IMR-90 (cell line): Measurements from ENCODE around the gene PABPC1L. TPM values are rescaled to one million over a fixed set of nuclear protein-coding genes. Genes with fewer than 3 reads are reported as not detected.

Source experiments
- ATAC-seq: fragments of 200-7000 bp; cut with Tn5 transposase; 2 replicates; pipeline ENCODE4 v1.9.1; 2020; ENCODE audit warnings: low read depth, mild to moderate bottlenecking, moderate library complexity
- BruUV-seq: library from RNA; stranded (reverse); fragments of 400-500 nt; replicated peaks from 2 replicates; lab custom pipeline; 2021; lab: Mats Ljungman, UMichigan
- CTCF ChIA-PET: fragments of 300-600 bp; formaldehyde crosslinking; extraction: SDS; loops from one replicate; lab custom pipeline; 2021; ENCODE audit warnings: antibody characterized with exemption; lab: Yijun Ruan, JAX
- POLR2A ChIA-PET: fragments of 300-600 bp; sonication (Branson Sonifier 250); formaldehyde crosslinking; loops from one replicate; lab custom pipeline; 2022; ENCODE audit warnings: antibody characterized with exemption; ENCODE audit not compliant: unreplicated experiment; lab: Charles Lee
- DNase-seq: peaks from one replicate; pipeline ENCODE4 v3.0.0; 2013
- H2AFZ ChIP-seq: replicated peaks from 2 replicates; pipeline ENCODE3; 2013; ENCODE audit warnings: low read length, mild to moderate bottlenecking; ENCODE audit not compliant: poor library complexity
- H2AK5ac ChIP-seq: 2 replicates; pipeline ENCODE4 v1.6.1; 2013; ENCODE audit warnings: low read depth, low read length, inconsistent platforms
- H2AK9ac ChIP-seq: replicated peaks from 2 replicates; pipeline ENCODE3; 2013; ENCODE audit warnings: mild to moderate bottlenecking, low read depth, low read length, moderate library complexity; ENCODE audit not compliant: poor library complexity
- H2BK120ac ChIP-seq: 2 replicates; pipeline ENCODE4 v1.6.1; 2013; ENCODE audit warnings: low read depth, low read length, inconsistent platforms
- H2BK15ac ChIP-seq: 3 replicates; pipeline ENCODE4 v1.6.1; 2013; ENCODE audit warnings: low read depth, low read length, inconsistent platforms
- H2BK20ac ChIP-seq: 2 replicates; pipeline ENCODE4 v1.6.1; 2013; ENCODE audit warnings: low read depth, mild to moderate bottlenecking, inconsistent platforms, low read length, moderate library complexity
- H2BK5ac ChIP-seq: 2 replicates; pipeline ENCODE4 v1.6.1; 2013; ENCODE audit warnings: mild to moderate bottlenecking, low read depth, low read length, inconsistent platforms; ENCODE audit not compliant: poor library complexity, severe bottlenecking
- H3K14ac ChIP-seq: replicated peaks from 2 replicates; pipeline ENCODE4 v1.6.1; 2013; ENCODE audit warnings: low read depth, low read length, inconsistent platforms
- H3K18ac ChIP-seq: 2 replicates; pipeline ENCODE4 v1.6.1; 2013; ENCODE audit warnings: low read depth, low read length, control low read depth
- H3K23ac ChIP-seq: 2 replicates; pipeline ENCODE4 v1.6.1; 2013; ENCODE audit warnings: low read depth, low read length, inconsistent platforms
- H3K27ac ChIP-seq: 2 replicates; pipeline ENCODE4 v1.5.1; 2013; ENCODE audit warnings: mild to moderate bottlenecking, control low read depth, low read length; ENCODE audit not compliant: insufficient read depth
- H3K27me3 ChIP-seq: 2 replicates; pipeline ENCODE4 v1.6.1; 2013; ENCODE audit warnings: low read length; ENCODE audit not compliant: control insufficient read depth, insufficient read depth
- H3K36me3 ChIP-seq: 2 replicates; pipeline ENCODE4 v1.6.1; 2013; ENCODE audit warnings: low read length, mixed read lengths; ENCODE audit not compliant: control insufficient read depth, insufficient read depth
- H3K4ac ChIP-seq: 2 replicates; pipeline ENCODE4 v1.6.1; 2013; ENCODE audit warnings: low read depth, low read length, inconsistent platforms
- H3K4me1 ChIP-seq: 2 replicates; pipeline ENCODE4 v1.6.1; 2013; ENCODE audit warnings: low read length, mixed read lengths; ENCODE audit not compliant: control insufficient read depth, insufficient read depth
- H3K4me2 ChIP-seq: 2 replicates; pipeline ENCODE4 v1.6.1; 2013; ENCODE audit warnings: low read depth, mild to moderate bottlenecking, control low read depth, low read length, moderate library complexity
- H3K4me3 ChIP-seq: 2 replicates; pipeline ENCODE4 v1.5.1; 2013; ENCODE audit warnings: low read depth, mild to moderate bottlenecking, control low read depth, low read length, moderate library complexity; ENCODE audit not compliant: insufficient read depth
- H3K56ac ChIP-seq: 2 replicates; pipeline ENCODE4 v1.6.1; 2013; ENCODE audit warnings: low read length, inconsistent platforms; ENCODE audit not compliant: insufficient read depth; ENCODE audit errors: extremely low read depth
- H3K79me1 ChIP-seq, 2 experiments: 2 replicates each; pipeline ENCODE4 v1.6.1; 2013; ENCODE audit warnings: low read length in 2 of 2, inconsistent platforms in 1 of 2, low read depth in 1 of 2
- H3K9ac ChIP-seq: 2 replicates; pipeline ENCODE4 v1.6.1; 2013; ENCODE audit warnings: low read depth, low read length, control low read depth
- H3K9me1 ChIP-seq: 2 replicates; pipeline ENCODE4 v1.6.1; 2013; ENCODE audit warnings: low read length, inconsistent platforms; ENCODE audit not compliant: insufficient read depth
- H3K9me3 ChIP-seq: 2 replicates; pipeline ENCODE4 v1.6.1; 2013; ENCODE audit warnings: low read length; ENCODE audit not compliant: control insufficient read depth, insufficient read depth
- H4K20me1 ChIP-seq: 2 replicates; pipeline ENCODE4 v1.6.1; 2013; ENCODE audit warnings: low read length, inconsistent platforms; ENCODE audit not compliant: insufficient read depth
- H4K5ac ChIP-seq: 2 replicates; pipeline ENCODE4 v1.6.1; 2013; ENCODE audit warnings: mild to moderate bottlenecking, low read depth, low read length, control low read depth
- H4K8ac ChIP-seq, 2 experiments: 2 replicates each; pipeline ENCODE4 v1.6.1; 2013; ENCODE audit warnings: low read depth in 2 of 2, low read length in 2 of 2, control low read depth in 1 of 2, inconsistent platforms in 1 of 2
- H4K91ac ChIP-seq: 2 replicates; pipeline ENCODE4 v1.6.1; 2013; ENCODE audit warnings: low read depth, low read length, inconsistent platforms; ENCODE audit not compliant: insufficient read depth
- BHLHE40 ChIP-seq: fragments of 150-350 bp; IDR thresholded peaks from 2 replicates; pipeline ENCODE4 v1.6.1; 2016; ENCODE audit warnings: mild to moderate bottlenecking, low read depth, low read length
- CEBPB ChIP-seq: IDR thresholded peaks from 2 replicates; pipeline ENCODE4 v1.6.1; 2012; ENCODE audit warnings: low read depth, low read length, improper control_type of control experiment
- CHD1 ChIP-seq: IDR thresholded peaks from 2 replicates; pipeline ENCODE4 v1.6.1; 2012; ENCODE audit warnings: low read depth, low read length, improper control_type of control experiment
- FOS ChIP-seq: fragments of 150-350 bp; IDR thresholded peaks from 2 replicates; pipeline ENCODE4 v1.6.1; 2016; ENCODE audit warnings: low read depth, low read length
- MAFK ChIP-seq: IDR thresholded peaks from 2 replicates; pipeline ENCODE4 v1.6.1; 2012; ENCODE audit warnings: low read depth, low read length, improper control_type of control experiment
- MAZ ChIP-seq: IDR thresholded peaks from 2 replicates; pipeline ENCODE4 v1.6.1; 2012; ENCODE audit warnings: low read depth, mild to moderate bottlenecking, low read length, improper control_type of control experiment, moderate library complexity, borderline replicate concordance
- MXI1 ChIP-seq: IDR thresholded peaks from 2 replicates; pipeline ENCODE4 v1.6.1; 2012; ENCODE audit warnings: low read depth, mild to moderate bottlenecking, low read length, moderate library complexity, borderline replicate concordance
- NFE2L2 ChIP-seq: fragments of 150-350 bp; IDR thresholded peaks from 2 replicates; pipeline ENCODE4 v1.6.1; 2016; ENCODE audit warnings: low read depth, mild to moderate bottlenecking, low read length
- POLR2A ChIP-seq: IDR thresholded peaks from 2 replicates; pipeline ENCODE4 v1.6.1; 2012; ENCODE audit warnings: mild to moderate bottlenecking, low read depth, low read length
- RAD21 ChIP-seq: IDR thresholded peaks from 2 replicates; pipeline ENCODE4 v1.6.1; 2012; ENCODE audit warnings: low read length, improper control_type of control experiment
- RCOR1 ChIP-seq: IDR thresholded peaks from 2 replicates; pipeline ENCODE4 v1.6.1; 2012; ENCODE audit warnings: mild to moderate bottlenecking, low read length, improper control_type of control experiment; ENCODE audit not compliant: insufficient replicate concordance
- RFX5 ChIP-seq: IDR thresholded peaks from 2 replicates; pipeline ENCODE4 v1.8.0; 2012; ENCODE audit warnings: low read depth, mild to moderate bottlenecking, low read length, moderate library complexity
- SMC3 ChIP-seq: fragments of 150-350 bp; IDR thresholded peaks from 2 replicates; pipeline ENCODE4 v1.6.1; 2016; ENCODE audit warnings: low read depth, mild to moderate bottlenecking, antibody characterized with exemption, low read length, moderate library complexity
- WGBS, 2 experiments: methylation state at CpG; one replicate each; pipeline versions ENCODE4 v1.1.5 to v1.1.7; 2013; ENCODE audit warnings: missing lambda C conversion rate in 2 of 2; ENCODE audit not compliant: insufficient read length in 1 of 2; ENCODE audit errors: extremely low coverage in 2 of 2; 5-methylcytosine and 5-hydroxymethylcytosine counted together
- dilution Hi-C: fragments of 300-500 bp; cut with HindIII; formaldehyde crosslinking; loops from one replicate; pipeline ENCODE4 v1.14.3; 2018; ENCODE audit warnings: low sequenced_read_pairs; ENCODE audit not compliant: unreplicated experiment
- in situ Hi-C: fragments of 300-500 bp; cut with MboI; formaldehyde crosslinking; loops from 3 replicates; pipeline ENCODE4 v1.14.3; 2019; ENCODE audit warnings: low sequenced_read_pairs, inconsistent platforms, mixed read lengths
- intact Hi-C: fragments of 100-400 bp; cut with micrococcal nuclease; formaldehyde crosslinking; loops from 2 replicates; pipeline ENCODE4 v1.10.0; 2022
- polyA plus RNA-seq, 3 experiments: library from polyadenylated mRNA; depleted of rRNA; stranded (reverse); fragments of >200 nt; gene quantifications; 2 replicates each; pipeline ENCODE4 v1.2.3, GENCODE V29; 2012; ENCODE audit warnings: low replicate concordance in 1 of 3
- total RNA-seq: library from RNA; depleted of rRNA; stranded (reverse); fragments of >200 nt; gene quantifications from 2 replicates; pipeline ENCODE4 v1.2.3, GENCODE V29; 2012
- TF ChIP-seq, protein P1 (sequence below): conservative IDR thresholded peaks from 2 replicates; pipeline ENCODE4 v1.5.1; 2012; ENCODE audit warnings: mild to moderate bottlenecking, low read depth, low read length, improper control_type of control experiment
- TF ChIP-seq, protein P2 (sequence below): fragments of 150-350 bp; IDR thresholded peaks from 2 replicates; pipeline ENCODE4 v1.6.1; 2017; ENCODE audit warnings: mild to moderate bottlenecking, antibody characterized with exemption, low read length, low read depth
- TF ChIP-seq, protein P3 (sequence below): fragments of 150-350 bp; IDR thresholded peaks from 2 replicates; pipeline ENCODE4 v1.6.1; 2016; ENCODE audit warnings: low read depth, mild to moderate bottlenecking, low read length, moderate library complexity, borderline replicate concordance

PABPC1L gene
- total and polyA plus RNA-seq, 2 of the 4 experiments (the other 2 are of a cell fraction), result 6.1 to 82.4 TPM

DNA sequence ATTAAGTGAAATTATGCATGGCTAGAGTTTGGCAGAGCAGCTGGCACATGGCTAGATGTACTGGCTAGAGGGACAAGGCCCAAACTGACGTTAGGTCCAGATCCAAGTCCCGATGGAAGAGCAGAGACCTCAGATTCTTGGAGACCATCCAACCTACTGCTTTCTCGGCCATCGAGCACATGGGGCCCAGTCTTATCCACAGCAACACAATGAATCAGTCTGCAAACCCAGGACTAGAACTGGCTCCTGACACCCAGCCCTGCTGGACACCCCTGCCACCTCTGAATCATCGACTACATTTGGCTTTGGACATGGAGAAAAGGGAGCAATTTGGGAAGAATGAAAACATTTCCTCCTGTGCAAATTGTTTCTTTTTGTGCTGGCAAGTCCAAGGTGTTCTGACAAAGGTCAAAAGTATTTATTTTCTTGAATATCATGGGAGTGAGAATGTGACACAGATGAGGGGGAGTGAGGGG lies 48.3 kb upstream of the PABPC1L start:
- CTCF ChIA-PET, result no interaction called here
- Histone ChIP-seq H2AK5ac (no peak overlapping the region), H4K8ac (no peak overlapping the region), H3K23ac (no peak overlapping the region), H4K5ac (no peak overlapping the region), H3K4ac (no peak overlapping the region), H2AFZ (peak overlapping the region; percentile 3), H2AK9ac (no peak overlapping the region), H3K9me1 (no peaks in the 10 kb centered on the region), H3K9me3 (no peaks in the 10 kb centered on the region), H3K4me1 (0 out of 2 replicates have a peak, but pooled peaks cover 2% of the 10 kb centered on the region), H3K18ac (no peak overlapping the region), H2BK15ac (no peak overlapping the region), H3K27me3 (peaks cover 9% of the 10 kb centered on the region), H3K4me2 (no peak overlapping the region), H4K20me1 (no peaks in the 10 kb centered on the region), H3K27ac (no peak overlapping the region), H2BK20ac (no peak overlapping the region), H3K4me3 (no peak overlapping the region), H3K9ac (no peak overlapping the region), H3K36me3 (no peaks in the 10 kb centered on the region), H4K91ac (no peak overlapping the region), H3K79me1 (no peaks in the 10 kb centered on the region), H2BK120ac (no peak overlapping the region), H2BK5ac (no peak overlapping the region), H3K14ac (no peak overlapping the region), H3K56ac (no peak overlapping the region)
- no TSS peak for BruUV-seq
- ATAC-seq (peak; percentile 53), DNase-seq (peak; percentile 18)
- dilution Hi-C loops (no loop called here), in situ Hi-C loops (loop anchor here (10.0 to 25.0 kb wide), 2 partner anchors 177 to 474 kb away; no protein-coding TSS in a partner anchor), intact Hi-C loops (no loop called here)
- WGBS, 2 experiments, result no CpG with 5 or more reads among the region's 5 CpGs
- POLR2A ChIA-PET, result no interaction called here
- TF ChIP-seq, protein P1, sequence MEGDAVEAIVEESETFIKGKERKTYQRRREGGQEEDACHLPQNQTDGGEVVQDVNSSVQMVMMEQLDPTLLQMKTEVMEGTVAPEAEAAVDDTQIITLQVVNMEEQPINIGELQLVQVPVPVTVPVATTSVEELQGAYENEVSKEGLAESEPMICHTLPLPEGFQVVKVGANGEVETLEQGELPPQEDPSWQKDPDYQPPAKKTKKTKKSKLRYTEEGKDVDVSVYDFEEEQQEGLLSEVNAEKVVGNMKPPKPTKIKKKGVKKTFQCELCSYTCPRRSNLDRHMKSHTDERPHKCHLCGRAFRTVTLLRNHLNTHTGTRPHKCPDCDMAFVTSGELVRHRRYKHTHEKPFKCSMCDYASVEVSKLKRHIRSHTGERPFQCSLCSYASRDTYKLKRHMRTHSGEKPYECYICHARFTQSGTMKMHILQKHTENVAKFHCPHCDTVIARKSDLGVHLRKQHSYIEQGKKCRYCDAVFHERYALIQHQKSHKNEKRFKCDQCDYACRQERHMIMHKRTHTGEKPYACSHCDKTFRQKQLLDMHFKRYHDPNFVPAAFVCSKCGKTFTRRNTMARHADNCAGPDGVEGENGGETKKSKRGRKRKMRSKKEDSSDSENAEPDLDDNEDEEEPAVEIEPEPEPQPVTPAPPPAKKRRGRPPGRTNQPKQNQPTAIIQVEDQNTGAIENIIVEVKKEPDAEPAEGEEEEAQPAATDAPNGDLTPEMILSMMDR, result no peak
- TF ChIP-seq, protein P2, sequence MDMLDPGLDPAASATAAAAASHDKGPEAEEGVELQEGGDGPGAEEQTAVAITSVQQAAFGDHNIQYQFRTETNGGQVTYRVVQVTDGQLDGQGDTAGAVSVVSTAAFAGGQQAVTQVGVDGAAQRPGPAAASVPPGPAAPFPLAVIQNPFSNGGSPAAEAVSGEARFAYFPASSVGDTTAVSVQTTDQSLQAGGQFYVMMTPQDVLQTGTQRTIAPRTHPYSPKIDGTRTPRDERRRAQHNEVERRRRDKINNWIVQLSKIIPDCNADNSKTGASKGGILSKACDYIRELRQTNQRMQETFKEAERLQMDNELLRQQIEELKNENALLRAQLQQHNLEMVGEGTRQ, result no peak
- no peak for TF ChIP-seq MAFK
- no peak for TF ChIP-seq CHD1
- TF ChIP-seq POLR2A, result no peak
- no peak for TF ChIP-seq RCOR1
- TF ChIP-seq MAZ, result no peak
- TF ChIP-seq RFX5, result no peak
- TF ChIP-seq RAD21, result no peak
- TF ChIP-seq BHLHE40, result no peak
- no peak for TF ChIP-seq NFE2L2
- no peak for TF ChIP-seq FOS
- no peak for TF ChIP-seq SMC3
- TF ChIP-seq, protein P3, sequence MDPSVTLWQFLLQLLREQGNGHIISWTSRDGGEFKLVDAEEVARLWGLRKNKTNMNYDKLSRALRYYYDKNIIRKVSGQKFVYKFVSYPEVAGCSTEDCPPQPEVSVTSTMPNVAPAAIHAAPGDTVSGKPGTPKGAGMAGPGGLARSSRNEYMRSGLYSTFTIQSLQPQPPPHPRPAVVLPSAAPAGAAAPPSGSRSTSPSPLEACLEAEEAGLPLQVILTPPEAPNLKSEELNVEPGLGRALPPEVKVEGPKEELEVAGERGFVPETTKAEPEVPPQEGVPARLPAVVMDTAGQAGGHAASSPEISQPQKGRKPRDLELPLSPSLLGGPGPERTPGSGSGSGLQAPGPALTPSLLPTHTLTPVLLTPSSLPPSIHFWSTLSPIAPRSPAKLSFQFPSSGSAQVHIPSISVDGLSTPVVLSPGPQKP, result no peak
- no peak for TF ChIP-seq CEBPB
- TF ChIP-seq MXI1, result no peak
